Adrenal gland (tissue), 5 donors: ENCODE measurements around the gene ADCY4.

Source experiments
- CTCF ChIP-seq, 6 experiments: fragments of 450-650 bp in 4 of 6; fragments of 200-600 bp in 2 of 6; sonication (generic) in 1 of 6; IDR thresholded peaks; 1 replicate in 5 of 6; 2 replicates in 1 of 6; pipeline versions ENCODE4 v1.5.1 to v1.8.0; 2016 to 2021; ENCODE audit warnings: antibody characterized with exemption in 6 of 6, mild to moderate bottlenecking in 2 of 6, moderate library complexity in 1 of 6
- POLR2A ChIP-seq, 2 donors: fragments of 450-650 bp; IDR thresholded peaks; one replicate each; pipeline ENCODE4 v1.6.1; 2017; ENCODE audit warnings: antibody characterized with exemption in 2 of 2, mild to moderate bottlenecking in 2 of 2, moderate library complexity in 1 of 2
- donor health status: DM: no; HTN: no; CAD: no.

GRCh38 chr14:24324024-24324423 is 10.8 kb downstream of the ADCY4 start:
- TF ChIP-seq CTCF (IDR thresholded peaks at IDR 0.05) (no peak), POLR2A (IDR thresholded peaks at IDR 0.05) (no peak)
